Measurements from ENCODE around the gene ACVR1B.

The ACVR1B gene

DNA sequence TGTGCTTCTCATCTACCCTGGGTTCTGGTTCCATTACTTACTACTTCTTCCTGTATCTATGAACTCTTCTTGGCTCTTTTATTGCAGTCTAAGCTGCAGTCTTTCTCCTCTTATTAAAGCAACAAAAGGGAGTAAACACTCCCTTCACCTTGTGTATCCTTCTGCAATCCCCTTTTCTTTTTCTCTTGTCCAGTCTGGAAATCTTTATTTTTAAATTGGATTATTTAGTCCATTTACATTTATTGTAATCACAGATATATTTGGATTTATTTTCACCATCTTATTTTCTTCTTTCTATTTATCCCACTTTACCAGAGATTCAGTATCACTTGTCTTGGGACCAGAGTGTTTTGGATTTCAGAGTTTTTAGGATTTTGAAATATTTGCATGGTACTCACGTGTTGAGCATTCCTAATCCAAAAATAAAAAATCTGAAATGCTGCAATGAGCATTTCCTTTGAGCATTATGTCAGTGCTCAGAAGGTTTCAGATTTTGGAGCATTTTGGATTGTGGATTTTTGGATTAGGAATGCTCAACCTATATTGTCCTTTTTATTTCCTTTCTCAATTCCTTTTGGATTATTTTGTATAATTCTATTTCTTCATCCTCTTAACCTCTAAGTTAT lies 6.8 kb upstream of the ACVR1B start:
- no peak for DNase-seq

DNA sequence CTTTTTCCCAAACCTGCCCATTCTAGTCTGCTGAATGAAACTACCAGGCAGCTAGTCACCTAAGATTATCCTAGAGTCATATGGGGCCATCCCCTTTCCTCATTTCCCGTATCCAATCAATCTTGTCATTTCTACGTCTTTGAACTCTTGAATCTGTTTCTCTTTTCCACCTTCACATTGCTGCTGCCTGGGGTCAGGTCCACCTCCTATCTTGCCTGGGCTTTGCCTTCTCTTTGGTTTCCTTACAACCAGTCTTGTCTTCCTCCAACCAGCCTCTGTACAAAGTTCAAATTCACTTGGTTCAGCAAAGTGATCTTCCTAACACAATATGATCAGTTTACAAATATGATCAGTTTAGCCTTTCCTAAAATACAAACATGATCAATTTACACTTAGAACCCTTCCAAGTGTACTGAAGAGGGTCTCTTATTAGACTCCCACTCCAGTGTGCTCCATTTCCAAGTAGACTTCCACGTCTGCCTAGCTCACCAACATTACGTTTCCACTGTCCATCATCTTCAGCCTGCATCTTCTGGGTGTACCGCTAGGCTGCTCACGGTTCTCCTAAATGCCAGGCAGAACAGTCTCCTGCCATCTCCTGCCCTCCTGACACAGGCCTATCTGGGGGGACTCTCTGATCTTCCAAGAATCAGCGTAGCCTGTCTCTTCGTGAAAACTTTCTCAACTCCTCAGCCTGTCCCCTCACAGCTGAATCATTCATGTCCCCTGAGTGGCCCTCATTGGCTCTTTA lies 4.1 kb upstream of the ACVR1B start:
- no peak for DNase-seq

DNA sequence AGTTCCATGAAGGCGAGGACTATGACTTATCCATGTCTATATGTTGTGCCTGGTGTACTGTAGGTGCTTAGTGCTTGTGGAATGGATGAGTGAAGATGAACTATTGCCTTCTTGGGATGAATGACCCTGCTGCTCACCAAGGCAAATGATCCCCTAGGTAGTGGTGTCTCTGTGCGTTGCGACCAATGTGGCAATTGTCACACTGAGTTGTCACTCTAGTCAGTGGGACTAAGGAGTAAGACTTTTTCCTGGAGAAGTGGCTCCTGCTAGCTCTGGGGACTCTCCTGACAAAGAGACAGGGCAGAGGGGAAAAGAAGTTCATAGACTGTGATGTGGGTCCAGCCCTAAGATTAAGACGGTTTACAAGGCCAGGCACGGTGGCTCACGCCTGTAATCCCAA lies 3.4 kb upstream of the ACVR1B start:
- DNase-seq: no peak

- no peak for DNase-seq
Measured at GRCh38 chr12:51949342-51950030, 2.0 kb upstream of the ACVR1B start.

- DNase-seq: no peak
Measured at GRCh38 chr12:51950682-51951198, 759 bp upstream of the ACVR1B start.

DNA sequence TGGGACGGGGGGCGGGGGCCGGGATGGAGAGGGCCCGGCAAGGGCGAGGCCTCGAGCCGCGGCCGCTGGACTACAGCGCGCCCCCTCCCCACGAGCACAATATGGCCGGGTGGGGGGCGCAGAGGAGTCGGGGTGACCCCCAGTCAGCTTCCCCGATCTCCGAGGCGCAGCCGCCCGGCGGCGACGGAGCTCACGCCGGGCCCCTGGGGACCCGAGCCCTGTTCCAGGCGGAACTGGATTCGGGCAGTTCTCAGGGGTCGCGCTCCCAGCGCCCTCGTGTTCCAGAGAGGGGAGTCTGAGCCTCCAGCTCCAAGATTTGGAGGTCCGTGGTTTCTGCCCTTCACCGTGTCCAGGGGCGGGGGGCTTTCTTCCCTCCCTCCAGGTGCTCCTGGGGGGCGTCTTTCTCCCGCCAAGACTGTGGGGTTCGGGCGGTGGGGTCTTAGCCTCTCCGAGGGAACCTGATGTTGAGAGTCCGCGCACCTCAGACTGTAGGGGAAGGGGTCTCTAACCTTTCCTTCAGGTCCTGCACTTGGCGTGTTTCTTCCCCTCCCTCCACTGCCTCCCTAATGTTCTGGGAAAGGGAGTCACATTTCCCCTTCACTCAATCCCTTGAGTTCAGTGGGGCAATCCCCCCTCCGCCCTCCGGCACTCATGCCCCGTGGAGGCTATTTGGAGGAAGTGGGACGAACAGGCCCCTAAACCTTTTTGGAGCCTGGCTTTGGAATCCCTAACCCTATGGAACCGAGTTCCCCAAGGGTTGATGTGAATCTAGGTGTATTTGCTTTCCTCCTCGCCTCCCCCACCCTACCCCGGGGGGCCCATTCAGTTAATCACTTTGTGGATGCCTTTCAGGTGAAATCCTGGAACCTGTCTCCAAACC lies 584 bp downstream of the ACVR1B start:
- DNase-seq: no peak

- no peak for DNase-seq
Measured at GRCh38 chr12:51953089-51953488, 1.6 kb downstream of the ACVR1B start.

- DNase-seq: no peak
Measured at GRCh38 chr12:51953864-51954263, 2.4 kb downstream of the ACVR1B start.

GRCh38 chr12:51954561-51955361 lies 3.3 kb downstream of the ACVR1B start:
- DNase-seq: no peak

GRCh38 chr12:51955702-51956101 lies 4.2 kb downstream of the ACVR1B start:
- no peak for DNase-seq

DNA sequence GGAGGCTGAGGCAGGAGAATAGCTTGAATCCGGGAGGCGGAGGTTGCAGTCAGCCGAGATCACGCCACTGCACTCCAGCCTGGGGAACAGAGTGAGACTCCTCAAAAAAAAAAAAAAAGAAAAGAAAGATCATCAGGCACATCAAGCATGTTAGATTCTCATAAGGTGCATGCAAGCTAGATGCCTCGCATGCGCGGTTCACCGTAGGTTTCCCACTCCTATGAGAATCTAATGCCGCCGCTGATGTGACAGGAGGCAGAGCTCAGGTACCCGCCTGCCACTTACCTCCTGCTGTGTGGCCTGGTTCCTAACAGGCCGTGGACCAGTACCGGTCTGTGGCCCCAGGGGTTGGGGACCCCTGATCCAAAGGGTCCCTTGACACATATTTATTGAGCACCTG lies 7.0 kb downstream of the ACVR1B start:
- no peak for DNase-seq

GRCh38 chr12:51959211-51959610 lies 7.7 kb downstream of the ACVR1B start:
- DNase-seq: no peak

DNA sequence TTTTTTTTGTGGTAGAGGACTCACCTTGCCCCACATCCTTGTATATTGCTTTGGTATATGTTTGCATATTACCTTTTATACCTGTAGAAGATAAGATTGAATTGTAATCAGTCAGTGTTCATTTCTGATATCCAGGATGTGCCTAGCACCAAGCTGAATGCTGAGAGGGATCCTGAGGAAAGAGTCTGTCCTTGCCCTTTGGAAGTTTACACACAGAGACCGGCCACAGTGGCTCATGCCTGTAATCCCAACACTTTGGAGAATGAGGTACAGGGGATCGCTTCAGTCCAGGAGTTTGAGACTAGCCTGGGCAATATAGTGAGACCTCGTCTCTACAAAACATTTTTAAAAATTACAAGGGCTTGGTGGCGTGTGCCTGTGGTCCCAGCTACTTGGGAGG lies 8.4 kb downstream of the ACVR1B start:
- no peak for DNase-seq

DNA sequence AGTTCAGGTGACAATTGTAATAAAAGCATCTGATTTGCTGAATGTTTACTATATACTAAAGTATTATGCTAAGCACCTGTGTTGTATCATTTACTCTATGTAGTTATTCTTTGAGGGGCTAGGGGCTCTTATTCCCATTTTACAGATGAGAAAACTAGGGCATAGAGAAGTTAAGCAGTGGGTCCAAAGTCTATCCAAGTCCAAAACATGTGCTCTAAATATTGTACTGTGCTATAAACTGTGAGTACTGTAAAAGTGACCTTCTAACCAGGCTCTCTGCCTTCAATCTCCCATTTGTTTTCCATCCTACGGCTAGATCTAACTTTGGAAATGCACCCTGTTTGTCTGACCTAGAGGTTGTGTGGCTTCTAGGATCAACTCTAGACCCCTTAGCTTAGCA lies 9.0 kb downstream of the ACVR1B start:
- DNase-seq: no peak

- no peak for DNase-seq
Measured at GRCh38 chr12:51960890-51961289, 9.4 kb downstream of the ACVR1B start.

GRCh38 chr12:51961834-51962233 lies 10.3 kb downstream of the ACVR1B start:
- no peak for DNase-seq

DNA sequence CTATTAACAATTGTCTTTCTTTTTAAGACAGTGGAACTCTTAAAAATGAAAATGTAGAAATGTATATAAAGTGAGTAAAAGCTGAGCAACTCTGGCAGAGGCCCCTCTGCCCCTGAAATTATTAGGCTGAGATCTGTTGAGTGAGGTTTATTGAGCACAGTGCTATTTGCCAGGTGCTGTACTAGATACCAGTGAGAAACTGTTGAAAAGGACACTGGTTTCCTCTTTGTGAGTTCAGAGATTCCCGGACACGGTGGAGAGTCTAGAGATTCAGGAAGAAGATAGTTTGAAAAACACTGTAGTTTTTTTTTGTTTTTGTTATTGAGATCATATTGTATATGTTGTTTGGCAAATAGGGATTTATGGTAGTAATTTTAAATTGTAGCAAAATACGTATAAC lies 11.2 kb downstream of the ACVR1B start:
- no peak for DNase-seq

DNA sequence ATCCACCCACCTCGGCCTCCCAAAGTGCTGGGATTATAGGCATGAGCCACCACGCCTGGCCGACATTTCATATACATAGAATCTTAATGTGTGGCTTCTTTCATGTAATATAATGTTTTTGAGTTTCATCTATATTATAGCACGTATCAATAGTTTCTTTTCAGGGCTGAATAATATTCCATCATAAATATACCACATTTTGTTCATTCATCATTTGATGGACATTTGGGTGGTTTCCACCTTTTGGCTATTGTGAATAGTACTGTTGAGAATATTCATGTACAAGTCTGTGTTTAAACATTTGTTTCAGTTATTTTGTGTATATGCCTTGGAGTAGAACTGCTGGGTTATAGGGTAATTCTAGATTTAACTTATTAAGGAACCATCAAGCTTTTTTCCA lies 12.0 kb downstream of the ACVR1B start:
- no peak for DNase-seq

DNA sequence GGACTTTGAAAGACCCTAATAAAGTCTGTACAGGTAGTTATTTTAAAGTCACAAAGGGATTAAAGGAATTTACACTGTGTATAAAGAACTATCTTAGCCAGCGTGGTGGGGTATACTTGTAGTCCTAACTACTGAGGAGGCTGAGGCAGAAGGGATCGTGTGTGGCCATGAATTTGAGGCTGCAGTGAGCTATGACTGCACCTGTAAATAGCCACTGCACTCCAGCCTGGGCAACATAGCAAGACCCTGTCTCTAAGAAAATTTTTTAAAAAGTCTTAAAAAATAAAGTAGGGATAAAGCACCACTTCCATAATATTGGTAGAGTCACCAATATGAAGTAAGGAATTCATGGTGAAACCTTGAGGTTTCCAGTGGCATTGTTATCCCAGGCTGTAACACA lies 18.1 kb downstream of the ACVR1B start:
- DNase-seq: no peak

DNA sequence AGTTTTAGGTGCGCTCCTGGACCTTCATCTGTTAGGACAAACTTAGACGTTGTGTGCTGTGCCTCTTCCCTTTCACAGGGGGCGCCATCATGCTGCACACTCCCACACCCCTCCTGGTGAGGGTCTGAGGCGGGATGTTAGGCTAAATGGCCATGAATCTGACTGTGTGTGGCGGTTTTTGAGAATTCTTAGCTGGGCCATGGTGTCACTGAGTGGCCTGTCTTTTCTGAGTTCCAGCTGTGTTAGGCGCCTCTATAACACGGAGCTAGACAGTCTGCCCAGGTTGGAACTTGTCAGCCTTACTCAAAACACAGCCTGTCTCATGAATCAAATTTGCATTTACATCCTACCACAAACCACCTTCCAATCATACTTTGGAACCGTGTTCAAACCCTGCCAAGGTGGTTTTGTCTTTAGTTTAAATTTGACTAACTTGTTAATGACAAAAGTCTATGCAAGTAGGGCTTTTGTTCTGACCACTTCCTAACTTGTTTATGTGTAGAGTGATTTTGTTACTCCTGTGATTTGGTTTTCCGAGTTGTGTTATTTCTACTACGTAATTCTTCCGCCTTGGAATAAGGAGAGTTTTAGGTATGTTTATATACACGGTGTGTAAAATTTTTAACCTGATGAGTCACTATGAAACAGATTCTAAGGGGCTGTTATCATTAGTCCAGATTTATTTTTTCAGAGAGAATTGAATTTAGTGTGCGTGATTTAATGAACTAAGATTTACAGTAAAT lies 19.6 kb downstream of the ACVR1B start:
- peak; percentile 66 for DNase-seq

GRCh38 chr12:51971679-51972421 lies 20.4 kb downstream of the ACVR1B start:
- DNase-seq: no peak

All from stimulated activated CD4-positive, alpha-beta T cell treated with anti-CD3 and anti-CD28 coated beads, Interleukin-1b, Interleukin-23, amount 100 ng/mL, for 48 hours (primary cell).